Activated CD8-positive, alpha-beta memory T cell treated with anti-CD3 and anti-CD28 coated beads, Interleukin-2, amount 50 U/mL, for 48 hours (primary cell): ENCODE results near the gene CACNA1D.
"Not testable (repeated sequence)": the region's sequence is repeated elsewhere in the genome, so short reads cannot be mapped to it uniquely, and the experiment has no call there.

Experiments
- DNase-seq: peaks from one replicate; pipeline ENCODE4 v3.0.0-alpha.2; 2020

Gene CACNA1D

GRCh38 chr3:53493963-53494791 lies at the start of gene CACNA1D:
TSS of gene CACNA1D (plus strand) at chr3:53494611. CDS start at chr3:53495167, 556 bp downstream.
- DNase-seq, result no peak

- no peak for DNase-seq
These were observed 37.3 kb upstream of the CACNA1D start for GRCh38 chr3:53457068-53457467.

- no peak for DNase-seq
These were observed 34.1 kb upstream of the CACNA1D start for GRCh38 chr3:53460326-53460725.

- DNase-seq, result no peak
These were observed 30.0 kb upstream of the CACNA1D start for GRCh38 chr3:53464424-53464823.

- not testable (repeated sequence) for DNase-seq
These were observed 24.7 kb upstream of the CACNA1D start for GRCh38 chr3:53469758-53470157.

GRCh38 chr3:53473422-53473821 lies 21.0 kb upstream of the CACNA1D start:
- no peak for DNase-seq

GRCh38 chr3:53476372-53476771 lies 18.0 kb upstream of the CACNA1D start:
- not testable (repeated sequence) for DNase-seq

- not testable (repeated sequence) for DNase-seq
These were observed 16.7 kb upstream of the CACNA1D start for GRCh38 chr3:53477689-53478088.

- DNase-seq, result no peak
These were observed 16.1 kb upstream of the CACNA1D start for GRCh38 chr3:53478166-53478830.

- no peak for DNase-seq
These were observed 15.3 kb upstream of the CACNA1D start for GRCh38 chr3:53478921-53479664.

- DNase-seq, result no peak
These were observed 12.2 kb upstream of the CACNA1D start for GRCh38 chr3:53482227-53482626.

- no peak for DNase-seq
These were observed 10.6 kb upstream of the CACNA1D start for GRCh38 chr3:53483821-53484220.

GRCh38 chr3:53484984-53485383 lies 9.4 kb upstream of the CACNA1D start:
- DNase-seq, result no peak

GRCh38 chr3:53485675-53486403 lies 8.6 kb upstream of the CACNA1D start:
- no peak for DNase-seq

- DNase-seq, result no peak
These were observed 7.3 kb upstream of the CACNA1D start for GRCh38 chr3:53486961-53487654.

- no peak for DNase-seq
These were observed 5.0 kb upstream of the CACNA1D start for GRCh38 chr3:53489386-53489785.

- DNase-seq, result no peak
These were observed 4.5 kb upstream of the CACNA1D start for GRCh38 chr3:53489787-53490458.

- no peak for DNase-seq
These were observed 3.9 kb upstream of the CACNA1D start for GRCh38 chr3:53490459-53490968.

GRCh38 chr3:53491276-53491675 lies 3.1 kb upstream of the CACNA1D start:
- DNase-seq, result no peak

- no peak for DNase-seq
These were observed 832 bp upstream of the CACNA1D start for GRCh38 chr3:53493595-53493962.

GRCh38 chr3:53495146-53495519 lies 722 bp downstream of the CACNA1D start:
- no peak for DNase-seq
